Measurements from ENCODE around the gene HAUS1.

DNA sequence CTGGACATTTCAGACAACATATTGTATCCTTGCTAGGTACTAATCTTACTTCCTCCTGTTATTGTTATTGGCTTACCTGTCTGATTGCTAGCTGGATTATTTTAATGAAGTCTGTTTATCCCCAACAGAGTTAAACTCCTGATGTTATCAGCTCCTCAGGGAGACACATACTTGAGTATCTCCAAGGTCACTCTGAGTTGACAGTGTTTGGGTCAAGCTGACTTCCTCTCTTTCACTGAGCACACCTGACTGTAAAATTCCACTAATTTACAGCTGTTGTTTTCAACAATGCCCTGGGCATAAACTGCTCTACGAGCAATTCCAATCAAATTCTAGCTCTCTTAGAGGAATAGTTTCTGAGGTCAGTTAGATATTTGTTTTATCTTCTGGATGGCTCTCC lies 9.6 kb downstream of the HAUS1 start:
- TF ChIP-seq CTCF (conservative IDR thresholded peaks at IDR 0.05) (no peak), EZH2 (IDR thresholded peaks at IDR 0.05; ENCODE audit: low read depth) (no peak)

Data from PC-9 (cell line).